ENCODE data around the gene RNF166.

The RNF166 gene

GRCh38 chr16:88734361-88734728 is 28.1 kb upstream of the RNF166 start:
- no peak for DNase-seq (ENCODE audit: low read depth in 2 of 2)
- H3K4me3 ChIP-seq (replicated peaks in 1 of 2; ENCODE audit: low read depth in 2 of 2, low read length in 2 of 2): no peak overlapping the region
- TF ChIP-seq CTCF (IDR thresholded peaks at IDR 0.05; ENCODE audit: low read depth, low read length): no peak

- no peak overlapping the region for H3K4me3 ChIP-seq (replicated peaks in 1 of 2; ENCODE audit: low read depth in 2 of 2, low read length in 2 of 2)
- DNase-seq (ENCODE audit: low read depth in 2 of 2): no peak
- TF ChIP-seq CTCF (IDR thresholded peaks at IDR 0.05; ENCODE audit: low read depth, low read length): no peak
Observed at GRCh38 chr16:88733630-88734360, 27.6 kb upstream of the RNF166 start.

DNA sequence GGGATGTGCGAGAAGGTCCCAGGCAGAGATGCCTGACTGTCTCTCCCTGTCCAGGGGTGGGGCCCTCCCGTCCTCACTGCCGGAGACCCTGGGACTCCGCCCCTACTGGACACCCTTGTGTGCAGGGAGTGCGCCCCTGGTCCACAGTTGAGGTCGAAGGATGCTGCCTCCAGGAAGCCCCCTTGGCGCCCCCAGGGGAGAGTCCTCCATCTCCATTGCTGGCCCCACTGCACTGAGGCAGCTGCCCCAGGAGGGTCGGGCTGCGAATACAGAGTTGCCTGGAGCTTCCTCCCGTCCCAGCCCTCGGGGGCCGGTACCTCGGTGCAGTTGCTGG is 26.7 kb upstream of the RNF166 start:
- no peak overlapping the region for H3K4me3 ChIP-seq (replicated peaks in 1 of 2; ENCODE audit: low read depth in 2 of 2, low read length in 2 of 2)
- no peak for DNase-seq (ENCODE audit: low read depth in 2 of 2)
- TF ChIP-seq CTCF (IDR thresholded peaks at IDR 0.05; ENCODE audit: low read depth, low read length): no peak

- DNase-seq (ENCODE audit: low read depth in 2 of 2): no peak
- no peak for TF ChIP-seq CTCF (IDR thresholded peaks at IDR 0.05; ENCODE audit: low read depth, low read length)
- H3K4me3 ChIP-seq (replicated peaks in 1 of 2; ENCODE audit: low read depth in 2 of 2, low read length in 2 of 2): no peak overlapping the region
Observed at GRCh38 chr16:88732172-88732960, 26.2 kb upstream of the RNF166 start.

GRCh38 chr16:88731699-88732098 is 25.5 kb upstream of the RNF166 start:
- H3K4me3 ChIP-seq (replicated peaks in 1 of 2; ENCODE audit: low read depth in 2 of 2, low read length in 2 of 2): no peak overlapping the region
- DNase-seq (ENCODE audit: low read depth in 2 of 2): peak in 1 of 2 donors; percentile 18
- no peak for TF ChIP-seq CTCF (IDR thresholded peaks at IDR 0.05; ENCODE audit: low read depth, low read length)

DNA sequence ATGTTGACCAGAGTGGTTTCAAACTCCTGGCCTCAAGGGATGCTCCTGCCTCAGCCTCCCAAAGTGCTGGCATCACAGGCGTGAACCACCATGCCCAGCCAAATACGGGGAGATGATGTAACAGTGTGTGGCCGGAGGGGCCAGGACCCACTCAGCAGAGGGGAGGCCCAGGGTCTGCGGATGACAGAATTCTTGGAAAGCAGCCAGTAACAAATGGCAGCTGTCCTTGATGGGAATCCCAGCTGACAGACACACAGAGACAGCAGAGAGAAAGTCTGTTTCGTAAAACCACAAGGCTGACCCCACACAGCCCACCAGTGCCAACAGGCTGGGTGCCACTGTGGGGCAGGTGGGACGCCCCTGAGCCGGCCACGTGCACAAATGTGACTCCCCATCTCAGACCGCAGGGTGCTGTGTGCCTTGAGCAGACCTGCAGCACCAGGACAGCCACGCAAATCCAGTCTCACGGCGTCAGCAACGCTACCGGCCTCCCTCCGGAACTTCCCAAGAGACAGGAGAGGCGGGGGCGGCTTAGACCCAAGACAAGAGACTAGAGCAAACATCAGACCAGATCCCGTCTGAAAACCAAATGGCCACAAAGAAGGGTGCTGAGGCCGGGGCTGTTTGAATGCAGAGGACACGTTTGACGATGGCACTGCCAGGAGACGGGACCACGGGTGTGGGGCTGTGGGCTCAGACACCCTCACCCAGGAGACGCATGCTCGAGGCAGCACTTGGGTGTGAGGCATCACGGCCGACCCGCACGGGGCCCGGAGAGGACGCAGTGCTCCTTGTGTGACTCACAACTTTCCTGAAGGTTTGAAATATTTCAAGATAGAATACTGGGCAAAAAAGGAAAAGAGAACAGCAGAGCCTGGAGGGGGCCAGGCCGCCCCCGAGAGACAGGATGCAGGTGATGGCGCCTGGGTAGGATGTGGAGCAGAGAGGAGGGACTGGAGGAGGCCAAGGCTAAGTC is 24.7 kb upstream of the RNF166 start:
- DNase-seq (ENCODE audit: low read depth in 2 of 2): peak in 1 of 2 donors; percentile 35
- no peak for TF ChIP-seq CTCF (IDR thresholded peaks at IDR 0.05; ENCODE audit: low read depth, low read length)
- no peak overlapping the region for H3K4me3 ChIP-seq (replicated peaks in 1 of 2; ENCODE audit: low read depth in 2 of 2, low read length in 2 of 2)
